ENCODE results near the gene WDR31. TPM values are rescaled to one million over a fixed set of nuclear protein-coding genes. Genes with fewer than 3 reads are reported as not detected.

WDR31 gene
- polyA plus RNA-seq, 3 donors: 0.05 to 0.11 TPM; not detected in 1

GRCh38 chr9:113376634-113377567 is 36.8 kb upstream of the WDR31 start, which contains the start of gene HDHD3:
HDHD3 (minus strand) TSS chr9:113376986; CDS start chr9:113374354, 2,632 bp downstream.
- Histone ChIP-seq H3K9me3 (replicated peaks in 1 of 2; ENCODE audit: control insufficient read depth in 1 of 2, insufficient read depth in 1 of 2, low read length in 2 of 2) (no peaks in the 10 kb centered on the region), H3K4me3 (replicated peaks in 1 of 3; ENCODE audit: low read depth in 2 of 3, low read length in 3 of 3) (peak within 1 kb of the TSS; percentile 67 to 92 (median 89)), H3K4me1 (ENCODE audit: control insufficient read depth in 1 of 2, insufficient read depth in 2 of 2, low read length in 2 of 2) (peaks cover 9 to 11% of the 10 kb centered on the region in 2 donors), H3K9ac (ENCODE audit: insufficient read depth, low read length, poor library complexity, severe bottlenecking) (peak within 1 kb of the TSS; percentile 82), H3K4me2 (replicated peaks; ENCODE audit: extremely low read depth, low read length, poor library complexity, severe bottlenecking) (peak within 1 kb of the TSS; percentile 92), H3K36me3 (replicated peaks in 1 of 2; ENCODE audit: control insufficient read depth in 1 of 2, insufficient read depth in 2 of 2, low read length in 2 of 2) (peaks cover 9 to 21% of the 10 kb centered on the region in 2 donors), H2AFZ (ENCODE audit: insufficient read depth, low read depth, low read length, poor library complexity, severe bottlenecking) (peak within 1 kb of the TSS; percentile 97), H3K27me3 (ENCODE audit: control insufficient read depth in 2 of 2, insufficient read depth in 2 of 2, low read length in 2 of 2) (no peaks in the 10 kb centered on the region), H4K20me1 (ENCODE audit: insufficient read depth, low read length) (no peaks in the 10 kb centered on the region), H3K79me2 (ENCODE audit: insufficient read depth, low read length) (no peaks in the 10 kb centered on the region), H3K27ac (ENCODE audit: low read depth in 1 of 2, low read length in 2 of 2) (peak within 1 kb of the TSS in 1 of 2 donors; percentile 68)
- Mint-ChIP-seq H3K27me3 (ENCODE audit: low read depth in 3 of 3) (peaks cover 0 to 2% (median 2%) of the 10 kb centered on the region in 3 donors), H3K9me3 (no peaks in the 10 kb centered on the region), H3K36me3 (peaks cover 8 to 23% of the 10 kb centered on the region in 2 donors), H3K4me1 (peaks cover 16% of the 10 kb centered on the region), H3K4me3 (peak within 1 kb of the TSS; percentile 82 to 90), H3K27ac (peak within 1 kb of the TSS in 3 of 7 donors; percentile 30 to 83 (median 46))
- intact Hi-C loops (cut with micrococcal nuclease): no loop called here
- no peak for TF ChIP-seq CTCF (IDR thresholded peaks at IDR 0.05)
- peak; percentile 52 to 56 (median 56) for DNase-seq
- WGBS (ENCODE audit: insufficient coverage): under 1% methylated on average over 54 of the region's 74 CpGs

GRCh38 chr9:113375057-113376023 is 35.3 kb upstream of the WDR31 start:
- Mint-ChIP-seq H3K36me3 (peaks cover 8 to 23% of the 10 kb centered on the region in 2 donors), H3K4me3 (peak overlapping the region; percentile 82 to 85), H3K9me3 (no peaks in the 10 kb centered on the region), H3K27me3 (ENCODE audit: low read depth in 3 of 3) (peaks cover 0 to 2% (median 0%) of the 10 kb centered on the region in 3 donors), H3K27ac (peak overlapping the region in 1 of 7 donors; percentile 40), H3K4me1 (peaks cover 15% of the 10 kb centered on the region)
- Histone ChIP-seq H3K4me3 (replicated peaks in 1 of 3; ENCODE audit: low read depth in 2 of 3, low read length in 3 of 3) (peak overlapping the region in 1 of 3 experiments; percentile 92), H2AFZ (ENCODE audit: insufficient read depth, low read depth, low read length, poor library complexity, severe bottlenecking) (no peak overlapping the region), H3K9ac (ENCODE audit: insufficient read depth, low read length, poor library complexity, severe bottlenecking) (no peak overlapping the region), H3K36me3 (replicated peaks in 1 of 2; ENCODE audit: control insufficient read depth in 1 of 2, insufficient read depth in 2 of 2, low read length in 2 of 2) (peaks cover 9 to 21% of the 10 kb centered on the region in 2 donors), H4K20me1 (ENCODE audit: insufficient read depth, low read length) (no peaks in the 10 kb centered on the region), H3K79me2 (ENCODE audit: insufficient read depth, low read length) (no peaks in the 10 kb centered on the region), H3K27ac (ENCODE audit: low read depth in 1 of 2, low read length in 2 of 2) (no peak overlapping the region), H3K27me3 (ENCODE audit: control insufficient read depth in 2 of 2, insufficient read depth in 2 of 2, low read length in 2 of 2) (no peaks in the 10 kb centered on the region), H3K4me1 (ENCODE audit: control insufficient read depth in 1 of 2, insufficient read depth in 2 of 2, low read length in 2 of 2) (peaks cover 9 to 11% of the 10 kb centered on the region in 2 donors), H3K4me2 (replicated peaks; ENCODE audit: extremely low read depth, low read length, poor library complexity, severe bottlenecking) (peak overlapping the region; percentile 92), H3K9me3 (replicated peaks in 1 of 2; ENCODE audit: control insufficient read depth in 1 of 2, insufficient read depth in 1 of 2, low read length in 2 of 2) (no peaks in the 10 kb centered on the region)
- no peak for DNase-seq
- no peak for TF ChIP-seq CTCF (IDR thresholded peaks at IDR 0.05)
- WGBS (ENCODE audit: insufficient coverage): 81% methylated on average over 4 of the region's 6 CpGs
- intact Hi-C loops (cut with micrococcal nuclease): no loop called here

Measured in CD14-positive monocyte (primary cell).